Measurements from ENCODE around the gene MICAL3.

The MICAL3 gene

GRCh38 chr22:17980015-17980590 is 44.3 kb downstream of the MICAL3 start:
- TF ChIP-seq CTCF (conservative IDR thresholded peaks at IDR 0.05; ENCODE audit: control insufficient read depth, insufficient read depth, low read depth, low read length): no peak
- H3K4me3 ChIP-seq (ENCODE audit: control insufficient read depth, low read depth, low read length): no peak overlapping the region
- DNase-seq (ENCODE audit: low read depth): no peak

- H3K4me3 ChIP-seq (ENCODE audit: control insufficient read depth, low read depth, low read length): no peak overlapping the region
- no peak for TF ChIP-seq CTCF (conservative IDR thresholded peaks at IDR 0.05; ENCODE audit: control insufficient read depth, insufficient read depth, low read depth, low read length)
- DNase-seq (ENCODE audit: low read depth): no peak
Observed at GRCh38 chr22:17978027-17978426, 46.3 kb downstream of the MICAL3 start.

- no peak for DNase-seq (ENCODE audit: low read depth)
- H3K4me3 ChIP-seq (ENCODE audit: control insufficient read depth, low read depth, low read length): no peak overlapping the region
- TF ChIP-seq CTCF (conservative IDR thresholded peaks at IDR 0.05; ENCODE audit: control insufficient read depth, insufficient read depth, low read depth, low read length): no peak
Observed at GRCh38 chr22:17977371-17977770, 47.0 kb downstream of the MICAL3 start.

GRCh38 chr22:17976121-17976520 is 48.2 kb downstream of the MICAL3 start:
- DNase-seq (ENCODE audit: low read depth): no peak
- no peak overlapping the region for H3K4me3 ChIP-seq (ENCODE audit: control insufficient read depth, low read depth, low read length)
- TF ChIP-seq CTCF (conservative IDR thresholded peaks at IDR 0.05; ENCODE audit: control insufficient read depth, insufficient read depth, low read depth, low read length): no peak

GRCh38 chr22:17974703-17975372 is 49.5 kb downstream of the MICAL3 start:
- DNase-seq (ENCODE audit: low read depth): no peak
- TF ChIP-seq CTCF (conservative IDR thresholded peaks at IDR 0.05; ENCODE audit: control insufficient read depth, insufficient read depth, low read depth, low read length): no peak
- no peak overlapping the region for H3K4me3 ChIP-seq (ENCODE audit: control insufficient read depth, low read depth, low read length)

- no peak for DNase-seq (ENCODE audit: low read depth)
- TF ChIP-seq CTCF (conservative IDR thresholded peaks at IDR 0.05; ENCODE audit: control insufficient read depth, insufficient read depth, low read depth, low read length): no peak
- no peak overlapping the region for H3K4me3 ChIP-seq (ENCODE audit: control insufficient read depth, low read depth, low read length)
Observed at GRCh38 chr22:17974087-17974486, 50.3 kb downstream of the MICAL3 start.

Measured in fibroblast of mammary gland (primary cell).